ENCODE results near the gene SH2D2A. TPM values are rescaled to one million over a fixed set of nuclear protein-coding genes. Genes with fewer than 3 reads are reported as not detected.
A peak's percentile ranks its signal among the peaks of the same experiment; 100 is the strongest.

SH2D2A gene
- total and polyA plus RNA-seq, 9 of the 15 experiments (the other 6 are each of a cell fraction or from before 2014, with no cell fraction given): 0.89 to 33.6 (median 6.9) TPM

GRCh38 chr1:156813750-156814570 lies 2.7 kb downstream of the SH2D2A start (continued):
- TF ChIP-seq ZNF407 (IDR thresholded peaks at IDR 0.05; ENCODE audit: low read depth) (no peak), HDAC1 (IDR thresholded peaks at IDR 0.05) (peak in 1 of 2 experiments; percentile 93; a peak in 2 of 4 replicates), SNRNP70 (optimal IDR thresholded peaks at IDR 0.05; ENCODE audit: low read depth, low read length) (no peak), FOXJ2 (tag; IDR thresholded peaks at IDR 0.05) (no peak), CCNT2 (IDR thresholded peaks at IDR 0.05; ENCODE audit: borderline replicate concordance, extremely low read depth, insufficient read length, low read depth, low read length) (peak; percentile 71), HINFP (tag; conservative IDR thresholded peaks at IDR 0.05; ENCODE audit: low read depth) (no peak), RBM14 (IDR thresholded peaks at IDR 0.05; ENCODE audit: borderline replicate concordance, insufficient read depth, low read depth, low read length) (no peak), ZFP30 (CRISPR knock-in tag; IDR thresholded peaks at IDR 0.05; ENCODE audit: borderline replicate concordance) (no peak), TBL1XR1 (IDR thresholded peaks at IDR 0.05; ENCODE audit: low read length in 2 of 2) (no peak), POLR2AphosphoS5 (IDR thresholded peaks at IDR 0.05; ENCODE audit: control insufficient read depth, insufficient read depth, low read depth, low read length) (peak; percentile 59; the same call in 1 of the 2 replicates), TBP (optimal IDR thresholded peaks at IDR 0.05; ENCODE audit: low read depth, low read length) (peak; percentile 73), CTBP1 (IDR thresholded peaks at IDR 0.05; ENCODE audit: borderline replicate concordance) (peak; percentile 87), MITF (IDR thresholded peaks at IDR 0.05) (0 out of 2 replicates have a peak, but pooled peaks have one; percentile 11), CEBPG (CRISPR knock-in tag; IDR thresholded peaks at IDR 0.05) (no peak), CEBPG (tag; conservative IDR thresholded peaks at IDR 0.05 in 1 of 2, IDR thresholded peaks at IDR 0.05 in 1 of 2) (no peak)

Data from K562 (cell line).